ENCODE measurements around the gene CYP4F3.

- TF ChIP-seq POLR2A (IDR thresholded peaks at IDR 0.05; ENCODE audit: low read depth, low read length) (no peak), TAF1 (IDR thresholded peaks at IDR 0.05; ENCODE audit: borderline replicate concordance, low read depth, low read length) (no peak)
Observed at GRCh38 chr19:15595069-15595468, 45.6 kb upstream of the CYP4F3 start.

Data from GM12892 (cell line).